ENCODE measurements around the gene SH3GL3.

DNA sequence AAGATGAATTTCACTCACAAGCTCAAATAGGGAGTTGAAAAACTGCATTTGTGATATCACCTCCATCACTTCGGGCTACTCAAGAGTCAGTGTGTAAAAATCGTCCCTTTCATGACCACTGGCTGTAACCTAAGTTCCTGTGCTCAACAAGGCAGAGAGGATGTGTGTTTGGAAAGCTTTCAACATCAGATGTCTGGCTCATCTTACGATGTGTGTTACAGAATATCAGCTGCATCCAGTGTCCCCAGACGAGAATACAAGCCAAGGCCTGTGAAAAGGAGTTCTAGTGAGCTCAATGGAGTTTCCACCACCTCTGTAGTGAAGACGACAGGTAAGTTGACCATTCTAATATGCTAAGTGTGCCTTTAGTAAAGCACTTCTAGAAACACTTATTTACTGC lies 141.3 kb downstream of the SH3GL3 start:
- TF ChIP-seq CTCF (IDR thresholded peaks at IDR 0.05; ENCODE audit: insufficient read depth, low read length, poor library complexity, severe bottlenecking), result no peak
- TF ChIP-seq EZH2phosphoT487 (conservative IDR thresholded peaks at IDR 0.05; ENCODE audit: low read length), result no peak

Measured in SU-DHL-6 (cell line).